ENCODE results near the gene ADCY2. TPM values are rescaled to one million over a fixed set of nuclear protein-coding genes. Genes with fewer than 3 reads are reported as not detected.

The ADCY2 gene
- total RNA-seq, 1 experiment from 2014 or later = 0.34 TPM

DNA sequence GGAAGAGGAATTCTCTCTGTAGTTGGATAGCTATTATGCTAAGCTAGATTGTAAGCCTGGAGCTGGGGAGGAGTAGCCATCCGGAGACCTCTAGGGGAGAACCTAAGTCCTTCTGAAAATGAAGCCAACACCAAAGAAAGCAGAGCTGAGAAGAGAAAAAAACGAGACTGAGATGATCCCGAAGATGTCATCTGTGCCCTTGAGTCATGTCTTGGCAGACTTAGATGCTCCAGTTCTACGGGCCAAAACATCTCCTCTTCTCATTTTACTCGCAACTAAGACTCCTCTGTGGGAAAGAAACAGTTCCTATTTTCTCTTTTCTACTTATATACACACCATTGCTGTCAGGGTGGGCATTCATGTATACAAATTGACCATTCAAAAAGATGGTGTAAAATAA is 34.3 kb upstream of the ADCY2 start:
- ChIA-PET POLR2A (ENCODE audit: low non-redundant PET) (no interaction called here), CTCF (no interaction called here)
- no peaks in the 10 kb centered on the region for H3K36me3 ChIP-seq (ENCODE audit: insufficient read depth, low read length, poor library complexity, severe bottlenecking)
- no peaks in the 10 kb centered on the region for H3K27me3 ChIP-seq (replicated peaks; ENCODE audit: insufficient read depth, low read depth, low read length, poor library complexity)
- no TSS peak for BruUV-seq (replicated peaks)
- peaks cover 19% of the 10 kb centered on the region for H3K4me1 ChIP-seq (ENCODE audit: insufficient read depth, low read length, poor library complexity, severe bottlenecking)
- intact Hi-C loops (cut with micrococcal nuclease; ENCODE audit: unreplicated experiment) = no loop called here
- H3K4me3 ChIP-seq (ENCODE audit: low read depth, low read length, poor library complexity, severe bottlenecking) = no peak overlapping the region
- no peak for TF ChIP-seq EZH2 (IDR thresholded peaks at IDR 0.05; ENCODE audit: borderline replicate concordance, low read depth, low read length, poor library complexity, severe bottlenecking)
- TF ChIP-seq, protein P1, sequence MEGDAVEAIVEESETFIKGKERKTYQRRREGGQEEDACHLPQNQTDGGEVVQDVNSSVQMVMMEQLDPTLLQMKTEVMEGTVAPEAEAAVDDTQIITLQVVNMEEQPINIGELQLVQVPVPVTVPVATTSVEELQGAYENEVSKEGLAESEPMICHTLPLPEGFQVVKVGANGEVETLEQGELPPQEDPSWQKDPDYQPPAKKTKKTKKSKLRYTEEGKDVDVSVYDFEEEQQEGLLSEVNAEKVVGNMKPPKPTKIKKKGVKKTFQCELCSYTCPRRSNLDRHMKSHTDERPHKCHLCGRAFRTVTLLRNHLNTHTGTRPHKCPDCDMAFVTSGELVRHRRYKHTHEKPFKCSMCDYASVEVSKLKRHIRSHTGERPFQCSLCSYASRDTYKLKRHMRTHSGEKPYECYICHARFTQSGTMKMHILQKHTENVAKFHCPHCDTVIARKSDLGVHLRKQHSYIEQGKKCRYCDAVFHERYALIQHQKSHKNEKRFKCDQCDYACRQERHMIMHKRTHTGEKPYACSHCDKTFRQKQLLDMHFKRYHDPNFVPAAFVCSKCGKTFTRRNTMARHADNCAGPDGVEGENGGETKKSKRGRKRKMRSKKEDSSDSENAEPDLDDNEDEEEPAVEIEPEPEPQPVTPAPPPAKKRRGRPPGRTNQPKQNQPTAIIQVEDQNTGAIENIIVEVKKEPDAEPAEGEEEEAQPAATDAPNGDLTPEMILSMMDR (conservative IDR thresholded peaks at IDR 0.05; ENCODE audit: low read depth, low read length) = no peak
- H3K9me3 ChIP-seq (ENCODE audit: low read depth, low read length, poor library complexity, severe bottlenecking) = no peaks in the 10 kb centered on the region
- no peak overlapping the region for H3K27ac ChIP-seq (ENCODE audit: low read depth, low read length, poor library complexity, severe bottlenecking)
- no peak for DNase-seq (ENCODE audit: low spot score)

DNA sequence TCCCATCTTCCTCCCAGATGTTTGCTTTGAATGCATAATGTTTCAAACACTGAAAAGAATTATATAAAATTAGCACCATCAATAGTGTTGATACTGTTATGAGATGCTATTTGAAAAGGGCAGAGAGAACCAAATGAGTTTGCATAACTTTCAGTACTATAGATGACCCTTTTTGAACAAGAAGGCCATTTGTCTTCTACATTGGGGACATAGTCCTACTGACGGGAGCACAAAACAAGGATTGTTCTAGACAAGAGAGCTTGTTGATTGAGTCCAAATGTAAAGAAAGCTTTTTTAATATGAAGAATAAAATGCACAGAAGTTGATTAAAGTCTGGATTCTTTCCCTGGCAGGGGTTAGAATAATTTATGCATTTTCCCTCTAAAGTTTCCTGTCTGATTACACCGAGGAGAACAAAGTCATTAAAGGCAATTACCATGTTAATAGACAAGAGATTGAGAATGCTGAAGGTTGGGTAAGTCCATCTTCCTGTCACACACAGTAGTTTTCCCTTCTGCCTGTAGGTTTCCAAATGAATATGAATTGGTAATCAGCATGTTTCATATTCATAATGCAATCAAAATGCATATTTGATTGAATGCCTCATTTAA is 32.8 kb upstream of the ADCY2 start:
- intact Hi-C loops (cut with micrococcal nuclease; ENCODE audit: unreplicated experiment) = no loop called here
- Histone ChIP-seq H3K27me3 (replicated peaks; ENCODE audit: insufficient read depth, low read depth, low read length, poor library complexity) (no peaks in the 10 kb centered on the region), H3K9me3 (ENCODE audit: low read depth, low read length, poor library complexity, severe bottlenecking) (no peaks in the 10 kb centered on the region), H3K36me3 (ENCODE audit: insufficient read depth, low read length, poor library complexity, severe bottlenecking) (no peaks in the 10 kb centered on the region), H3K4me3 (ENCODE audit: low read depth, low read length, poor library complexity, severe bottlenecking) (no peak overlapping the region), H3K27ac (ENCODE audit: low read depth, low read length, poor library complexity, severe bottlenecking) (peak overlapping the region; percentile 2), H3K4me1 (ENCODE audit: insufficient read depth, low read length, poor library complexity, severe bottlenecking) (peaks cover 19% of the 10 kb centered on the region)
- POLR2A ChIA-PET (ENCODE audit: low non-redundant PET) = no interaction called here
- no TSS peak for BruUV-seq (replicated peaks)
- peak; percentile 65 for DNase-seq (ENCODE audit: low spot score)
- TF ChIP-seq, protein P1 (conservative IDR thresholded peaks at IDR 0.05; ENCODE audit: low read depth, low read length) = no peak
- TF ChIP-seq EZH2 (IDR thresholded peaks at IDR 0.05; ENCODE audit: borderline replicate concordance, low read depth, low read length, poor library complexity, severe bottlenecking) = no peak
- CTCF ChIA-PET = no interaction called here

DNA sequence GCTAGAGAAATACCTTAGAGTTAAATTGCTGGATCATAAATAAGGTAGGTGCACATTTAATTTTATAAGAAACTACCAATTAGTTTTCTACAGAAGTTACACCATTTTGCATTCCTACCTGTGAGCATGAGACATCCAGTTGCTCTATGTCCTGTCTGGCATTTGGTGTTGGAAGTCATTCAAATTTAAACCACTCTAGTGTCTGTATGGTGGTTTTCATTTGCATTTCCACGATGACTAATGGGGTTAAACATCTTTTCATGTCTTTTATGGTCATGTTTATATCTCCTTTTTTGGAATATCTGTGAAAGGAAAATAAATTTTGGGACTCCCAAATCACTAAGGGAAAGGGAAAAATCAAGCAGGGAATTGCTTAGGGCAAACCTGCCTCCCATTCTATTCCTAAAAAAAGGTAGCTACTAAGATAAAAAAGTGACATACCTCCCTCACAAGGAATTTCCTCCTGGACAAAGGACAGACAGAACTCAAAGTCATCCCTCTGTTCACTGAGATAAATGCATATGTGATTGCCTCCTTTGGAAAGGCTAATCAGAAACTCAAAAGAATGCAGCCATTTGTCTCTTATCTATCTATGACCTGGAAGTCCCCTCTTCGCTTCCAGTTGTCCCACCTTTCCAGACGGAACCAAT is 31.6 kb upstream of the ADCY2 start:
- no peak overlapping the region for H3K4me3 ChIP-seq (ENCODE audit: low read depth, low read length, poor library complexity, severe bottlenecking)
- POLR2A ChIA-PET (ENCODE audit: low non-redundant PET) = no interaction called here
- H3K27me3 ChIP-seq (replicated peaks; ENCODE audit: insufficient read depth, low read depth, low read length, poor library complexity) = no peaks in the 10 kb centered on the region
- H3K4me1 ChIP-seq (ENCODE audit: insufficient read depth, low read length, poor library complexity, severe bottlenecking) = peaks cover 19% of the 10 kb centered on the region
- CTCF ChIA-PET = no interaction called here
- TF ChIP-seq, protein P1 (conservative IDR thresholded peaks at IDR 0.05; ENCODE audit: low read depth, low read length) = no peak
- TF ChIP-seq EZH2 (IDR thresholded peaks at IDR 0.05; ENCODE audit: borderline replicate concordance, low read depth, low read length, poor library complexity, severe bottlenecking) = no peak
- H3K27ac ChIP-seq (ENCODE audit: low read depth, low read length, poor library complexity, severe bottlenecking) = no peak overlapping the region
- intact Hi-C loops (cut with micrococcal nuclease; ENCODE audit: unreplicated experiment) = no loop called here
- H3K36me3 ChIP-seq (ENCODE audit: insufficient read depth, low read length, poor library complexity, severe bottlenecking) = no peaks in the 10 kb centered on the region
- H3K9me3 ChIP-seq (ENCODE audit: low read depth, low read length, poor library complexity, severe bottlenecking) = no peaks in the 10 kb centered on the region
- no TSS peak for BruUV-seq (replicated peaks)
- DNase-seq (ENCODE audit: low spot score) = no peak
